Erythroblast (primary cell): Measurements from ENCODE around the gene TMC1.

ENCODE experiments used
- DNase-seq, 2 experiments: peaks; one replicate each; lab custom pipeline; 2025; lab: John Stamatoyannopoulos, UW
- GATA1 ChIP-seq: IDR thresholded peaks from 2 replicates; pipeline ENCODE4 v1.6.1; 2011; ENCODE audit warnings: low read depth, mild to moderate bottlenecking, control low read depth, low read length, moderate library complexity
- POLR2A ChIP-seq: IDR thresholded peaks from 2 replicates; pipeline ENCODE4 v1.6.1; 2011; ENCODE audit warnings: mild to moderate bottlenecking, low read length

Gene TMC1

GRCh38 chr9:72726947-72727346, 205.5 kb downstream of the TMC1 start:
- no peak for TF ChIP-seq POLR2A

GRCh38 chr9:72728031-72728770, 206.8 kb downstream of the TMC1 start:
- DNase-seq, result no peak
- no peak for TF ChIP-seq POLR2A
- TF ChIP-seq GATA1, result no peak

More at GRCh38 chr9:72726947-72727346, 205.5 kb downstream of the TMC1 start:
- DNase-seq, result no peak

- TF ChIP-seq POLR2A (no peak), GATA1 (no peak)
Measured at GRCh38 chr9:72733895-72734294, 212.5 kb downstream of the TMC1 start.

GRCh38 chr9:72734631-72735030, 213.2 kb downstream of the TMC1 start:
- DNase-seq, result no peak
- TF ChIP-seq GATA1 (no peak), POLR2A (no peak)

More at GRCh38 chr9:72733895-72734294, 212.5 kb downstream of the TMC1 start:
- DNase-seq, result no peak

GRCh38 chr9:72743836-72744235, 222.4 kb downstream of the TMC1 start:
- TF ChIP-seq POLR2A (no peak), GATA1 (no peak)
- no peak for DNase-seq

- DNase-seq, result no peak
- TF ChIP-seq POLR2A (no peak), GATA1 (no peak)
Measured at GRCh38 chr9:72749276-72749675, 227.9 kb downstream of the TMC1 start.

- DNase-seq, result no peak
- TF ChIP-seq GATA1 (no peak), POLR2A (no peak)
Measured at GRCh38 chr9:72751541-72751940, 230.1 kb downstream of the TMC1 start.

GRCh38 chr9:72753266-72753893, 232.0 kb downstream of the TMC1 start:
- DNase-seq, result peak in 1 of 2 experiments; percentile 17
- no peak for TF ChIP-seq GATA1
- TF ChIP-seq POLR2A, result no peak

GRCh38 chr9:72755836-72756235, 234.4 kb downstream of the TMC1 start:
- no peak for DNase-seq
- TF ChIP-seq POLR2A (no peak), GATA1 (no peak)

- no peak for TF ChIP-seq GATA1
- no peak for TF ChIP-seq POLR2A
- no peak for DNase-seq
Measured at GRCh38 chr9:72758944-72759343, 237.5 kb downstream of the TMC1 start.

GRCh38 chr9:72763022-72763421, 241.6 kb downstream of the TMC1 start:
- TF ChIP-seq POLR2A, result no peak
- TF ChIP-seq GATA1, result no peak
- no peak for DNase-seq

- TF ChIP-seq POLR2A, result no peak
- no peak for TF ChIP-seq GATA1
Measured at GRCh38 chr9:72769546-72769945, 248.1 kb downstream of the TMC1 start.

GRCh38 chr9:72772661-72773060, 251.3 kb downstream of the TMC1 start:
- TF ChIP-seq GATA1 (no peak), POLR2A (no peak)
- no peak for DNase-seq

More at GRCh38 chr9:72769546-72769945, 248.1 kb downstream of the TMC1 start:
- no peak for DNase-seq

GRCh38 chr9:72773570-72773969, 252.2 kb downstream of the TMC1 start:
- no peak for DNase-seq

GRCh38 chr9:72775570-72775969, 254.2 kb downstream of the TMC1 start:
- TF ChIP-seq POLR2A, result no peak
- no peak for TF ChIP-seq GATA1
- no peak for DNase-seq

More at GRCh38 chr9:72773570-72773969, 252.2 kb downstream of the TMC1 start:
- TF ChIP-seq POLR2A (no peak), GATA1 (no peak)
